NAMALWA (cell line): ENCODE results near the gene APOL4.
"Not testable (repeated sequence)": the region's sequence is repeated elsewhere in the genome, so short reads cannot be mapped to it uniquely, and the experiment has no call there.

Experiments used
- DNase-seq: peaks from one replicate; pipeline ENCODE4 v3.0.0-alpha.2; 2015; ENCODE audit warnings: low spot score

The APOL4 gene

DNA sequence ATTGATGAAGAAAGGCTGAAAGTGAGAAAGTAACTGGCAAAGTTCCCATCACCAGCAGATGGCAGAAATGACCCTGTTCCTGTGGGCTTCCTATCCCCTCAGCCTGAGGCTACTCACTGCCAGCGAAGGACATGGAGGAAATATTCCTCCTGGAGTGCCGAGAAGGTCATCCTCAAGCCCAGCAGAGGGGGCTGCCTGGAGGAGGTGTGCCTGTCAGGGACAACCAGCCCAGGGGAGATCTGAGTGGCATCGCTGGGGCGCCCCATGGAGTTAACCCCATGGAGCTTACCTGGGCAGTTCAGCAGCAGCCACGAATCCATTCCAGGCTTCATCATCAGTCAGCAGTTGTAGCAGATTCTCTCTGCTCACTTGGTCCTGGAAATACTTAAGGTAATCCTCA lies 29.4 kb upstream of the APOL4 start:
- not testable (repeated sequence) for DNase-seq

DNA sequence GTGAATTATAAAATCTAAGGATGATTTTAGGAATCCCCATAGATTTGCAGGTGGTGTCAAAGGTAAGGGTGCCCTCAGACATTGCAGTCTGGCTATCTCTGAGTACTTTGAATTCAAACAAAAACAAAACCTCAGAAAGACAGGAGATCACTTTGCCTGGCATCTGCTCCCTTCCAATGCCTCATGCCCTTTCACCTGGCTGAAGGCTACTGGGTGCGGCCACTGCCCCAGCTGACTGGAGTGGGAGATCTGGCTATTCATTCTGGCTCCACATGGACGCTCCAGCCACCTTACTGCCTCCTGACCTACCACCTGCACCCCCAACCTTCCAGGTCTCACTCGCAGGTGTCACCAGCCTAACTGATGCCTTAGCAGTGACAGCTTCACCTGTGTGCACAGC lies 28.0 kb upstream of the APOL4 start:
- DNase-seq = not testable (repeated sequence)

DNA sequence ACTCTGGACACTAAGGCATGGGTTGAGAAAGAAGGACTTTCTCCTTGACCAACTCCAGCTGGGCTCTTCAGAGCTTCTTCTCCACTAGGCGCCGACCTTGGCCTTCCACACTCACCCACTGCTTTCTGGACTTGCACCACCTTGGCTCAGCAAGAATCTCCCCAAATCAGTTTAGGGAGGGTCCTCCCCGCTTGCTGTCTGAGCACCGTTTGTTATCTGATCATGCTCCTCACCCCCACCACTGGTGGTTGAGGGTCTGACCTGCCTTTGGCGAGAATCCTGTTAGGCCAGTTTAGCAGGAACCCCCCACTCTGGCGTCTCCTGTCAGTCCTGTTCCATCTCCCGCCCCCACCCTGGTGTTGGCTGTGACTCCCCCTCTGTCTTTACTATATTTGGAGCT lies 27.3 kb upstream of the APOL4 start:
- no peak for DNase-seq

DNA sequence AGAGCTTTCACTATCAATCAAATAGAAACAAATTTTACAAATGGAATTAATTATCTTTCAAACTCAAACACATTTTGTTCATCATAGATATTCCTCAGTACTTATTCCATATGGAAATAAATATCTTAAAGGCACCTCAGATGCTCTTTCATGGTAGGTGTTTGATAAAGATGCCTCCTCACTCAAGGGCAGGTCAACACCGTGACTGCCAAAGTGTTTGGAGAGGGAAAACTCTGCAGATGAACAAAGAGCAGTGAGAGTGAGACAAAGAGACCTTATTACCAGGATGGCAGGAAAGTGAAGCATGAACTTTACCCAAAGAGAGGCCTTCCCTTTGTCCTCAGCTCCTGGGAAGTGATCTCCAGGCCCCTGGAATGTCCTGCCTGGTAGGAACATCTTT lies 26.8 kb upstream of the APOL4 start:
- not testable (repeated sequence) for DNase-seq

DNA sequence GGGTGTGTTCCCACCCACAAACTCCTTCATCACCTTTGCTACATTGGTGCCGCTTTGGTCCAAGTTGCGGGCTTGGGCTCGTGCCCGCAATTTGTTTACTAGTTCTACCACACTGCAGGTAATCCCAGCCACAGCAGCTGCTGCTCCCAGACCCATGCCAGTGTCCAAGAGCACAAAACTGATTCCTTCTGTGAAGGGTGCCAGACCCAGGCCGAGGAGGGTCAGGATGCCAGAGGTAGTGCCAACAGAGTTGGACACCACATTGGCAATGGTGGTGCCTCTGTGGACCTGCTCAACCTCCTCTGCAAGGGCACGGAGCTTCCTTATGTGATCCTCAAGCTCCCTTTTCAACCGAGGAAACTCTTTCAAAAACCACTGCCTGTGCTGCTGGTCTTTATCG lies 26.2 kb upstream of the APOL4 start:
- DNase-seq = no peak

DNA sequence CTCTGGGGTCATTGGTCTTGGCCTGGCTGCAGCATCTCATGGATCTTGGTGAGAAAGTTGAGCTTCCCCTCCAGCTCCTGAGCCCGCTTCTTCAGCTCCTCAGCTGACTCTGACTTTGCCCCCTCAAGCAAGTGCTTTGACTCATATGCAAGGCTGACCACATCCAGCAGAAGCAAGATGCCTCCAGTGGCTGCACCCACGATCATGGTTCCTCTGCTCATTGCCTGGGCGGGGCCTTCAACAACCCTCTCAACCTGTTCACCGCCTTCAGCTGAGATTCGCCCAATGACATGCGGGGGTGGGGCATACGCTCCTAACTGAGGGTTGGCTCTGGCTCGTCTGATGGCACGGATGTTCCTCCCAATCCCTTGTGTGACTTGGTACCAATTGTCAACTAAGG lies 25.8 kb upstream of the APOL4 start:
- DNase-seq = no peak

DNA sequence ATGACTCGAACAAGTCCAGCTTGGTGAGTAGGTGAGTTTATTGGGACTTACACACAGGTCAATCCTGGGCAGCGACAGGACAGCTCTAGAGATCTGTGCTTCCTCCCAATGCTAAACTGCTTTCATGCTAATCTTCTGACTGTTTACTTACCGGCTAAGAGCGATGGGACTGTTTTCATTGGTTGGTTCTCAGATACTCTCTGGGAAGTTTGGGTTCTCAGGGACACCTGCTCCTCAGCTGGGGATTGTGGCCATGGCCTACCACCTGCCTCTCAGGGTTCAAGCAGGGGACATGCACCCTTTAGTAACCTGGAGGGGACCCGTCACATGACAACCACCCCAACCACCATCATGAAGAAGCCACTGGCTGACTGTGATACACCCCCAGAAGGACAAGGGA lies 24.6 kb upstream of the APOL4 start:
- no peak for DNase-seq

DNA sequence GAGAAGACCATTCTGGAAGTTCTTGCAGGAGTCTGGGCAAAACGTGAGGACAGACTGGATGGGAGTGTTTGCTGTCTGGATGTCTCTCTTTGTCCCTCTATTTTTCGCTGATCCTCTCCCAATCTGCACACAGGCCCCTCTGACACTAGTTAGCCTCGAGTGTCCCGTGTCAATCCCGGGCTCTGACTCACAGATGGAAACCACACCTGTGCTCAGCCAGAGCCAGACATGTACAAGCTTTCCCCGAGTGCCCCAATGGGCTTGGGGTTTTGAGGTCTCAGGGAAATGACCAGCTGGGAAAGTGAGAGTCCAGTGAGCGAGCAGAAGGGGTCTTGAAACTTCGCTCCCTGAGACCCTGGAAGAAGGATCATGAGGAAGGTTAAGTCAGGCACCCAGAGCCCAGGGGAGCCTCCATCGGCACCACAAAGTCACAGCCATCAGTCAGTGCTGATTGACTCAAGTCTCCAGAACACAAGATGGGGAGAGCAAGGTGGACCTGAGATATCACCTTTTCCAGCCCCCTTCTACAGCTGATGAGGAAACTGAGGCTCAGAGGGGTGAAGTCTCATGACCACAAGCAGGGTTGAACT lies 23.8 kb upstream of the APOL4 start:
- no peak for DNase-seq

DNA sequence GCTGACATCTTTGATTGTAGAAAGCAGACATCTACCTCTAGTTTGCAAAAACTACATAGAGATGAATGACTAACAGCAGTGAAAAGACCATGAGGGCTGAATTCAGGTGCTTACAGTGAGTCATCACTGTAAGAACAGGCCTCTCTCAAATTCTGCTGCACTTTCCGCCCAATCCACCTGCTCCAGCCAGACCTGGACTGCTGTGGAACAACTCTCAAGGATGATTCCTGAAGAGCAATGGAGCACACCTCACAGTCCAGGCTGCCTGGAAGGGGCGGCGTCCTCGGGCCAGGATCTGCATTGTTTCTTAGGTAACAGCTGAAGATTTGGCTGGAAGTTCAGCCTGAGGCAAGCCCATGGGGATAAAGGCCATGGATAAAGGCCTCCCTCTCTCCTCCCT lies 22.6 kb upstream of the APOL4 start:
- no peak for DNase-seq

DNA sequence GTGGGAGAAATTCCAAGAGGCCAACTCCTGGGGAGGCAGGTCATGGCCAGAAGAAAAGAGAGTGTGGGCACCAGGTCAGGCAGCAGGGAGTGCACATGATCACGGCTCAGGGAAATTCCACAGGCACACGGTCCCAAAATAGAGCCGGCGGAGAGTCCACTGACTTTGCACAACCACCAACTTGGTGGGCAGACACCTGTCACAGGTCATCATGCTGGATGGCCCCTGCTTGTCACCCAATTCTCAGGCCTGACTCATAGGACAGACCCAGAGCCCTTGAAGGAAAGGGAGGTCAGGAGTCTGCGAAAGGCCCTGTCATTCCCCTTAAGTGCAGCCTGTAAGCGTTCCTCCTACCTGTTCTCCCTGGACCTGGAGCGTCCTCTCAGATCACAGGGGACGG lies 21.9 kb upstream of the APOL4 start:
- no peak for DNase-seq

DNA sequence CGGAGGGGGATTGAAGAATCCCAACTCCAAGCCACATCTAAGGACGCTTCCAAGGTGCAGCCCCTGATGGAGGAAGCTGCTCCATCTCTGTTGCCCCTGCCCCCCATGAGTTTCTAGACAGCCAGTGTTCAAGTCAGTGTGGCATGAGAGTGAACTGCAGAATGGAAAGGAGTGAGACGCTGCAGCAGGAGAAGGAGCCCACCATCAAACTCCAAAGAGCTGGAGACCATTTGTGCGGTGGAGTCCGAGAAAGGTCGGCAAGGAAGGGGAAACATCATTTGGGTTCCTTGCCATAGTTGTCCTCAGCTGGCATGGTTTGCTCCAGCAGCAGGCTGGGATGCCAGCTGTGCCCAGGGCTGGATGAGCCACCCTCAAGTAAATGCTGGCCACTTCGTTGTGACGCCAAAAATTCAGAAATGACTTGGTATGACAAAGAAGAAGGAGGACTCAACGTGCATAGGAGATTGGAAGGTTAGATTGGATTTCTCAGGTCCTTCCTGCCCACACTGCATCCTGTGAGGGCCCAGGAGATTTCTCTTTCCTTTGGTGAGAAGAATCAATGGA lies 21.4 kb upstream of the APOL4 start:
- DNase-seq = no peak

DNA sequence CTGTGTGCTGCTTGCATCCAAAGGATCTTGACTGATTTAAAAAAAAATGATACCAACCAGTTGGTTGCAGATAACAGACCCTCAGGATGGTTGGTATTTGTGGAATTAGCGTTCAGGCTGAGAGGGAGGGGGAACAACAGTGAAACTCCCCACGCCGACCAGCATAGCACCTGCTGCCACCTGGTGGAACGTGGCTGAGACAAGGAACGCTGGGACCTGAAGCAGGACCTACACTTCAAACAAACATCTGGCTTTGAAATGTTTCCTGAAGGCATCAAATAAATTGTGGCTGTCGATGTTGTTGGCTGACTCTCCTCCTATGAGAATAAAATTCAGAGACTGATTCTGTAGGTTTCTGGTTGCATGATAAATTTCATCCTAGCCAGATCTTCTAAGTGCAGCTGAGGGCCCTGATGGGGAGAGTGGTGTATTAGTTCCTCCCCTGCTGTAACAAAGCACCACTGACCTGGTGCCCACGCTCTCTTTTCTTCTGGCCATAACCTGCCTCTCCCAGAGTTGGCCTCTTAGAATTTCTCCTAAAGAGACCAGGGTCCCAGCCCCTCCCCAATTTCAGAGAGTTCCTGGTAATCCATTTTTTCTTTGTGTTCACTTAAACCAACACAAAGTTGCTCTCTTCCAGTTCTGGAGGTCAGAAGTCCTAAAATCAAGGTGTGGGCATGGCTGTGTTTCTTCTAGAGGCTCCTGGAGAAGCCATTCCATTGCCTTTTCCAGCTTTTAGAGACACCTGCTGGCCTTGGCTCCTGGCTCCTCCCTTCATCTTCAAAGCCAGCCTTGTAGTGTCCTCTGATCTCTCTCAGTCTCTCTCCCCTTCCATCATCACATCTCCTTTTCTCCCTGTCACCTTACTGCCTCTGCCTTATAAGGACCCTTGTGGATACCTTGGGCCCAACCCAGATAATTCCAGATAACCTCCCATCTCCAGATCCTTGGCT lies 20.5 kb upstream of the APOL4 start:
- DNase-seq = peak; percentile 60

DNA sequence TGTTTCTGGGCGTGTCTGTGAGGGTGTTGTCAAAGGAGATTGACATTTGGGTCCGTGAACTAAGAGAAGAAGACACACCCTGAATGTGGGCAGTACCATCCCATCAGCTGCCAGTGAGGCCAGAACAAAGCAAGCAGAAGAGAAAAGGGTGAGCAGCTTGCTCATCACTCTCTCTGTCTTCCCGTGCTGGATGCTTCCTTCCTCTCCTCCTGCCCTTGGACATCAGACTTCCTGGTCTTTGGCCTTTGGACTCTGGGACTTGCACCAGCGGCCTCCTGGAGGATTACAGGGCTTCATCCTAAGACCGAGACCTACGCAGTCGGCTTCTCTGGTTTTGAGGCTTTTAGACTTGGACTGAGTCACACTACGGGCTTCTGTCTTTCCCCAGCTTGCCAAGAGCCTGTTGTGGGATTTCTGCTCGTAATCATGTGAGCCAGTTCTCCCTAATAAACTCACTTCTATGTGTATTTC lies 18.9 kb upstream of the APOL4 start:
- peak; percentile 28 for DNase-seq

DNA sequence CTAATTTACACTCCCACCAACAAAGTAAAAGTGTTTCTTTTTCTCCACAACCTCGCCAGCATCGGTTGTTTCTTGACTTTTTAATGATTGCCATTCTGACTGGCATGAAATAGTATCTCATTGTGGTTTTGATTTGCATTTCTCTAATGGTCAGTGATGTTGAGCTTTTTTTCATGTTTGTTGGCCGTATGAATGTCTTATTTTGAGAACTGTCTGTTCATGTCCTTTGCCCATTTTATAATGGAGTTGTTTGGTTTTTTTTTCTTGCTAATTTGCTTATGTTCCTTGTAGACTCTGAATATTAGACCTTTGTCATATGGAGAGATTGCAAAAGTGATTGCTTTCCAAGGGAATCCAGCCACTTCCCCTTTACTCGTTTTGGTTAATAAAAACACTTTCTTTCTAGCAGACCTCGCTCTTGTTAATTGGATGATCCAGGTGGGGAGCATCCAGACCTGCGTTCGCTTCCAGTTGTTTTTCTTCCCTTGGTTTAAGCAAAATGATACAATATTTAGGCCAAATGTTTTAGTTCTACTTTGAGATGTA lies 17.1 kb upstream of the APOL4 start:
- no peak for DNase-seq

DNA sequence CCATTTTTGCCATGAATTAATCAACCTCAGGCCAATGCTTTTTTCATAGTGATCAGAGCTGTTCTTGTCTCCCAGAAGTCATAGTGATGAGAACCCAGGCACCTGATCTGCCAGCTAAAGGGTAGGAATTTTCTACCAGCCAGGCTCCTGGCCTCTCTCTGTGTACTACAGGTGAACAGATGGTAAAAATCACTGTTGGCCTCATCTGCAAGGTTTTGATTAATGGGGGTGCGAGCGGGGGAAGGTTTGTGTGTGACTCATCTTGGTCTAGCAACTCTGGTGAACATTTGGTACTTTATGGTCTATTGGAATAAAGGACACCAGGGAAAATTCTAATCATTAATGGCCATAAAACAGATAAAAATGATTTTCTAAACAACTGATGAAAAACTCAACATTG lies 14.4 kb upstream of the APOL4 start:
- DNase-seq = no peak

DNA sequence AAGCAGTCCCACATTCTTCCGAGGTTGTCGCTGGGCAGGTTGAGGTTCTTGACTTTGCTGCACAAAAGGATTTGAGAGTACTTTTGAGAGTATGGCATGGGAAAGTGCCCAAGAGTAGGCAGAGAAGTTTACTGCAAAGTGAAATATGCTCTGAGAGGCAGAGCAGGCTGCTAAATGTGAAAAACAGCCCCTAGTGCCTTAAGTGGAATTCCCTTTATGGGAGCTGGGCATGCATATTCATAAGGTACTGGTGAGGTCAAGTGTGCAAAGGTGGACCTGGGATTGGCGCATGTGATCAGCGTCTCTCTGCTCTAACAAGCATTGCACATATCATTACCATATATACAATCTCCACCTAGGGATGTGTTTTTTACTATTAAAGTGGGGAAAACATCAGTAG lies 12.0 kb upstream of the APOL4 start:
- no peak for DNase-seq

DNA sequence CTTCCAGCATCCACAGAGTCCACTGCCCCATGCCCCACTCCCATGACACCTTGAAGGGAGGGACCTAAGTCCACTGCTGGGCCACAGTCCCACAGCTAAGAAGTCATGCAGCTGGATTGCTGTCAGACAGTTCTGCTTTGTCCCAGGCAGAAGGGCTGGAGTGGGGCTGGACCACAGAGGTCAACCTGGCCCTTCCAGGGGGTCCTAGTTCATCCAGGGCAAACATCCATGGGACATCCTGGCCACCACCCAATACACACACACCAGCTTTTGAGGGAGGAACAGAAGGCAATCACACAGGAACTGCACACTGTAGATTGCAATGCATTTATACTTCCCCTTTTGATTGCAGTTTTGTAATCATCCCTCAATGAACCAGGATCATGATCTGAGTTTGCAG lies 11.3 kb upstream of the APOL4 start:
- no peak for DNase-seq

DNA sequence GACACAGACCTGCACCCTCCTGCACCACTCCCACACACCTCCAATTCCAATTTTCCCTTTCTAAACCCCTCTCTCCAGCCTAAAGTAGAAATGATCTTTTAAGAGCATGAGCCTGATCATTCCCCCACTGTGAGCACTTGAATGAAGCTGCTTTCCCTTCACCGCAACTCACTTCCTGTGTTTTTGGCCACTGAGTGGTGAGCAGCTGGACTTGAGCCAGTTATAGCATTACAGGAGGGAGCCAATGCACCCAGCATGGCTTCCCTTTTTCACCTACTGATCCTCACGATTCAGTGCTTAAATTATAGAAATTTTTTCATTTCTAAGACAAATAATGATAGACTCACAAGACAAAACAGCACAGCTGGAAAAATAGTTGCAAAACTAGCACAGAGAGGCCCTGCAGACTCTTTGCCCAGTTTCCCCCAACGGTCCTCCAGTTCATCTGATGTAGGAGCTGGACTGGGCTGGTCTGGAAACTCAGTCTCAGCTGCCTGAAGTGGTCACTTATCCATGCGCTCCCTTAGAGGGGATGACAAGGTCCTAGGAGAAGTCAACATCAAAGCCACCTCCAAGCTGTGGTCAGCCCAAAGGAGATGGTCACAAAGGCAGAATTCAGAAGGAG lies 9.7 kb upstream of the APOL4 start:
- DNase-seq = no peak

DNA sequence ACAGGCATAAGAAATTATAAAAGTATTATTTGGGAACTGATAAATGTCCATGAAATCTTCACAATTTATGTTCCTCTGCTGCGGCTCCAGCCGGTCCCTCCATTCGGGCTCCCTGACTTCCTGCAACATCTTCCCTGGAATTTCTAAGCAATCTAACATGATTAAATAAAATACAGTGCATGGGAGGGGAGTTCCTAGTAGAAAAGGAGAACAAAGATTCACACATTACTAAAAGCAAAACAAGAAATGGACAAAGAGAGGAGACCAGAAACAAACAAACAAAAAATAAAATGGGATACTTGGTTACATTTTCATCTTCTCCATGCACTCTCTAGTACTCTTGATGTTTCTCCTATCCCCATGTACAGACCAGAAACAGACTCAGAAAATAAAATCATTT lies 8.6 kb upstream of the APOL4 start:
- DNase-seq = no peak

DNA sequence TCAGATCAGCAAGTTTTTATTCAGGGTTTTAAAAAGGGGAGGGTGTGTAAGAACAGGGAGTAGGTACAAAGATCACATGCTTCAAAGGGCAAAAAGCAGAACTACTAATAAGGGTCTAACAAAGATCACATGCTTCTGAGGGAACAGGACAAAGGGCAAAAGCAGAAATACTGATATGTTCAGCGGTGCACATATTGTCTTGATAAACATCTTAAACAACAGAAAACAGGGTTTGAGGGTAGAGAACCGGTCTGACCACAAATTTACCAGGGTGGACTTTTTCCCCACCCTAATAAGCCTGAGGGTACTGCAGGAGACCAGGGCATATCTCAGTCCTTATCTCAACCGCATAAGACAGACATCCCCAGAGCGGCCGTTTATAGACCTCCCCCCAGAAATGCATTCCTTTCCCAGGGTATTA lies 7.9 kb upstream of the APOL4 start:
- DNase-seq = not testable (repeated sequence)

DNA sequence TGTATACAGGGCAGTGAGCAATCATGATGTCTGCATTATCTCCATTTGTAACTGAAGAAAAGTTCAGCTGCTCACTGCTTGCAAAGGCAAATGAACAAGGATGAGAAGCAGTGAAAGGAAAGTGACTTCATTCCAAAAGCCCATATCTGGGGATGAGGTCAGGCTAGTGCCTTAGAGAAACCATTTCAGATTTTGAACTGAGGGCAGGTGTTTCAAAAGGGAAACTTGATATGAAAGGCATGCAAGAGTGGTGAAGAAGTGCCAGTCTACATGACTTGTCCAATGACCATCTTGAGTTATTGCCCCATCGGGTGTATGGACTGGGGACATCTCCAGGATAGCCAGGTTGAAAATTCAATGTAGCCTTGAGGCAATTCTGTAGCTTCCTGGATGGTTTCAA lies 7.3 kb upstream of the APOL4 start:
- DNase-seq = no peak

DNA sequence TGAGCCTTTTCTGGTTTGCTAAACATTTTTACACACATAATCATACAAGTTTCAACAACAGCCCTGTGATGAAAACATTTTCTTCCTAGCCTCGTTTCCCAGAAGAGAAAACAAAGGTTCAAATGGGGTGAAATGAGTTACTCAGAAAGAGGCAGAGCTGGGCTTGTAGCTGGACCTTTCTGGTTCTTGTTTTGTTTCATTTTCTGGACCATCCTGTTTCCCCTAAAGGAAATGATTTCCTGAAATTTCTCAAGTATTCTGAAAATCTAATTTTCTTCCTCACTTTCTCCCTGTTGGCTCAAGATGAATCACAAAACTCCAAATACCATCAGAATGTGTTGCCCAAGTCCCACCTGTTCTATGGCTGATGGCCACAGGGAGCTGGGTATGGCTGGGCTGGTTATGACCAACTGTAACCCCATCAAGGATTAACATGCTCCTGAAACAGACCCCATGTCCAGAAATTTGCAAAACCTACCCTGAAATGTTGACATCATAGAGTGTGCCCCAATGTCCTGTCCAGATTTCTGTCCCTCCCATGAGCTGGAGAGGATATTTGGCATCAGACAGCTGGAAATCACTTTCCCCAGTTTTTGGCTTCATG lies 6.7 kb upstream of the APOL4 start:
- DNase-seq = no peak
